GM18870 (cell line): ENCODE results near the gene SLC7A14.

Experiments
- ATAC-seq: cut with Tn5 transposase; IDR thresholded peaks from one replicate; pipeline ENCODE4 v1.9.1; 2021; ENCODE audit warnings: moderate library complexity; ENCODE audit not compliant: unreplicated experiment

The SLC7A14 gene

GRCh38 chr3:170539897-170540296 lies 46.0 kb downstream of the SLC7A14 start:
- ATAC-seq, result no peak

- ATAC-seq, result no peak
These were observed 49.2 kb downstream of the SLC7A14 start for GRCh38 chr3:170536712-170537111.

- no peak for ATAC-seq
These were observed 51.6 kb downstream of the SLC7A14 start for GRCh38 chr3:170534227-170534626.

DNA sequence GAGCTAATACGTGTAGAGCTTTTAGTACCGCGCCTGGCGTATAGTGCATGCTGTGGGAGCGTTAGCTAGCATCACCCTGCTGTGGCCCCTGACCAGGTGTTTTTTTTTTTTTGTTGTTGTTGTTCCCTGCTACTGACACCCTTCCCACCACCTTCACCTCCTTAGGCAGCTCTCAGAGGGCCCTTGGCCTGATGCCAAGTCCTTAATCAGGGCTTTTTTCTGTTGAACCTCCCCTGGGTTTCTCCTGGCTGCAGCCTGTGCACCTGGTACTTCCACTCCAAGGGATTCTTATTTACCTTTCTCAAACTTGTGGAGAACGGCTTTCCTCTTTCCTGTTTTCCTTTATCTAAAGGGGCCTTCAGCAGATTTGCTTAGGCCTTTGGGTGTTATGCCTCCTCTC lies 53.3 kb downstream of the SLC7A14 start:
- no peak for ATAC-seq

- no peak for ATAC-seq
These were observed 54.1 kb downstream of the SLC7A14 start for GRCh38 chr3:170531657-170532335.

DNA sequence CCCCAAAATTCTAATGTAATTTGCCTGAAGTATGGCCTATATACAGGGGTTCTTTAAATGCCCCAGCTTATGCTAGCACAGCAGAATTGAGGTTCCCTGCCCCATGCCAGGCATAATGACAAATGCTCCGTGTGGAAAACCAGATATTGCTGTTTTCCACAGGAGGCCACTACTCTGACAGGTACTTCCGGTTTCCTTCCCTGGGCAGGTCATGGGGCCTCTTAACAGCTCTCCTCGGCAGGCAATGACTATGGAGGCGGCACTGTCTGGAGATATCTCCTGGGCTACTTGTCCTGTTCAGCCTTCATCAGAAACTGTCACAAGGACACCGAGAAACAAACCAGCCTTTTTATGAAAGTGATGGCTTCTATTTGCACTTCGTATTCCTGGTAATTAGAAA lies 54.8 kb downstream of the SLC7A14 start:
- ATAC-seq, result no peak

- no peak for ATAC-seq
These were observed 56.0 kb downstream of the SLC7A14 start for GRCh38 chr3:170529912-170530311.

DNA sequence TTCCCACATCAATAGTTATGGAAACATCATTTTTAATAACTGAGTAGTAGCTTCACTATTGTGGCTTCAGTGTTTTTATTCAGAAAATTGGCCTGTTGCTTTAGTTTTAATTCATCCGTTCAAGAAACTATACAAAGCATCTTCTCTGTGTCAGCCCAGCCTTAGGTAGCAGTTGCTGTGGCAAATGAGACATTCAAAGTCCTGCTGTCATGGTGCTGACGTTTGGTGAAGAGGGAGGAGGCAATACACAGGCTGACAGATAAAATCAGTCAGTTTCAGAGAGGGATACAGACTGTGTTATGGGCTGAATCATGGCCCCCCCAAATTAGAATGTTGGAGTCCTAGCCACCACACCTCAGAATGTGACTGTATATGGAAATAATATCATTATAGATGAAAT lies 56.5 kb downstream of the SLC7A14 start:
- no peak for ATAC-seq

GRCh38 chr3:170528726-170529125 lies 57.1 kb downstream of the SLC7A14 start:
- no peak for ATAC-seq

DNA sequence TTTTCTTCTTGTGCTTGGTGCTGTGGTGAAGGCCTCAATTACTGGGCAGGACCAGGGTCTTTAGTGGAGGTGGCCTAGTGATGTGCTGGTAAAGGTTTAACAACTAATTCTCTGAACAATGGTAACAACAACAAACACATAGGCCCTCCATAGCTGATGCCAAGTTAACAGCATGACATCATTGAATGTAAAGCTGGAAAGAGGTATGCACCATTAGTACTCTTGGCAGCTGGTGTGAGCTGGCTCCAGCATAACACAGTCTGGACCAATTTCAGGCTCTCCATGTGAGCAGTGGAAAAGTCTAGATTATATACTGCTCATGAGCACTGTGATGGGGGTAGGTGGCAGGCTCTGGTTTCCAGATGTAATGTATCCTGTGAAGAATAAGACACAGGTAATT lies 61.8 kb downstream of the SLC7A14 start:
- no peak for ATAC-seq

DNA sequence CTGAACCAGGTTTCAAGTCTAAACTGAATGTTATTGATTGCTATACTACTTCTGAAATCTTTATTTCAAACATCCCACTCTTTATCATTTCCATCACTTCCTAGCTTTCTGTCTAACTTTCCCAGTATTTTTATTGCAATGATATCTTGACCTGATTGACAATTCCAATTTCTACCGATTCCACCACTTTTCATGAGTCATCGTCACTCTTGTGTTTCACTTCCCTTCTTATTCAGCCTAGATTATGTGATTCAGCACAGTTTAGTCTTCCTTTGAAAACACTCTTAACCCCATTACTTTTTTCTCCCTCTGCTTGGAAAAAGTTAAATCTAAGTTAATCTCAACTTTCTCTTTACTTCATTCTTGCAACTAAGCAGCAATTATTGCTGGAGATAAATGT lies 62.6 kb downstream of the SLC7A14 start:
- ATAC-seq, result no peak

DNA sequence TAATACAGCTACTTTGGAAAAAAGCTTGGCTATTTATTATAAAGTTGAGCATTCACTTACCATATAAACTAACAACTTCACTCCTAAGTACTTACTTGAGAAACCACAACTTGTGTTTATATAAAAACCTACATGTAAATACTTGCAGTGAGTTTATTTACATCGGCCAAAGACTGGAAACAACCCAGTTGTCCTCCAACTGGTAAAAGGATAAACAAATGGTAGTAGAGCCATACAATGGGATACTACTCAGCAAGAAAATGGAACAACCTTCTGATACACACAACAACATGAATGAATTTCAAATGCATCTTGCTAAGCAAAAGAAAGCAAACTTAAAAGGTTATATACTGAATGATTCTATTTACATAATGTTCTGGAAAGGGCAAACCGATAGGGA lies 63.7 kb downstream of the SLC7A14 start:
- no peak for ATAC-seq

- no peak for ATAC-seq
These were observed 64.9 kb downstream of the SLC7A14 start for GRCh38 chr3:170520996-170521395.

DNA sequence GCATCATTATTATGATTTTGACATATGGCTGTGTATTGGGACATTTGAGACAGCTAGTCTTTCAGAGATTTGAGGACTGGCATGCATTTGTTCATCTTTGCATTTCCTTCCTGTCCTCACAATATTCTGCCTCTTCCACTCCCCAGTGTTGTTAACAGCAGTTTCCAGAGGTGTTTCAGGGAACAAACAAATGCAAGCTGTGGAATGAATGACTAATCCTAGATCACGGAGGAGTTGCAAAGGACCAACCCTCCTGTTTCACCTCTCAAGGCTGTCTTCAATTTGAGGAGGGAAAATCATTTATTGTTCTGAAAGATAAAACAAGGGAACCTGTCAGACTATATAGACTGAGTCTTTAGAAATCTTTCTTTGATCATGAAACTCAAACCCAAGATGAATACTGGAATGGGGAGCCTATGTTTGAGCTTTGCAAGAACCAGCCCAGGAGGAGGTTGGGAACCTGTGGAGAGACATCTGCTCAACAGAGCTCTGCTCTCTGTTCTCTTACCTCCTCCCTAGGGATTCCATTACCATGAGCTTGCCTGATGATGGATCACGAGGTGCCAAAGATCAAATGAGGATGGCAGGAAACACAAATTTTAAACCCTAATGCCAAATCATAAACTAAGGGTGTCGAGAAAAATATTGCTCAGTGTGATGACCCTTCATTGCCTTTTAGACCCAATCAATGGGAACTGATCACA lies 68.5 kb downstream of the SLC7A14 start:
- ATAC-seq, result no peak

GRCh38 chr3:170513642-170514041 lies 72.2 kb downstream of the SLC7A14 start:
- ATAC-seq, result no peak

DNA sequence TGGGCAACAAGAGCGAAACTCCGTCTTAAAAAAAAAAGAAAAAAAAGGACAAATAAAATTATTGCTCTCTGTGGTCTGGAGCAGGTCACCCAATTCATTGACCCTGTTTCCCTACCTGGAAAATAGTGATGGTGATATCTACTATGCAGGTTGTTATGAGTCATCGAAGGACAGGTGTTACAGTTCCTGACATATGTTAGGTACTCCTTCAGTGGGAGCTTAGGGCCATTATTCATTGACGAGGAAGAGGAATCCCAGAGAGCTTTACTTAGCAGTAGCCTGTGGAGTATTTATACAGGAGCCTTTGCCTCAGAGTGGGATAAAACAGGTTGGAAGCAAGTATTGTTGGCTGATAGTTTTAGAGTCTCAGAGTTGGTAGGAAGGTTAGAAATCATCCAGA lies 74.5 kb downstream of the SLC7A14 start:
- ATAC-seq, result no peak

DNA sequence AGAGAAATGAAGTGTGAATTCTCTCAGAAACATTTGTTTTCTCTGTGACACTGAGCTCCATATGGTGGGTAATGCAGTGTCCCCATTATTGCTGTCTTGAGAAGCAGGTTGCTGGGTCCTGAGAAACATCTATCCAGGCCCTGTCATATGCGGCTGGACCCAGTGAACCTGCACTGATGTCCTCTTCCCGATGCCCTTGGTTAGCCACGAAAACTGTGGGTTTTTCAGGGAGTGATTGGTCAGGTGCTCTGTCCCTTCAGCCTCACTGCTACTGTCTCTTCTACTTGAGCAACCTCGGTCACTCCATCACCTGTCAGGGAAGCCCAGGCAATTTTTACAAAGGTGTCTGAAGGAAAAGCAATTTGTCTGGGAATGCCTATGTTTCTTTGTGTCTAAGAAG lies 77.0 kb downstream of the SLC7A14 start:
- ATAC-seq, result no peak

DNA sequence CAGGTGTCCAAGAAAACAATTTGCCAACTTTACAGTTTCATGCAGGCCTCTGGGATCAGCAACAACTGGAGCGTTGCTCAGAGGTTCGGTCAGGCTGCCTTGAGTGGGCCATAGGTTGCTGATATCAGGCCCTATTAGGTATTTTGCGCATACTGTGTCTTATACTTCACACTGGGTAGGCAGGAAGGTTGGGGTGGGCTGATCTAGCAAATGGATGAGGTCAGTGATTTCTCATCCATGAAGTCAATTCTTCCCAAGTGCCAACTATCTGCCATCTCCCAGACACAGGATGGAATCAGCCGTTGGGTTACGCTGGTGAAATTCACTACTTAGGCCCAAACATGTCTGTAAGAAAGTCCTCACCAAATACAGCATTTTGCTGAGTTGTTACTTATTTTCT lies 77.6 kb downstream of the SLC7A14 start:
- no peak for ATAC-seq

DNA sequence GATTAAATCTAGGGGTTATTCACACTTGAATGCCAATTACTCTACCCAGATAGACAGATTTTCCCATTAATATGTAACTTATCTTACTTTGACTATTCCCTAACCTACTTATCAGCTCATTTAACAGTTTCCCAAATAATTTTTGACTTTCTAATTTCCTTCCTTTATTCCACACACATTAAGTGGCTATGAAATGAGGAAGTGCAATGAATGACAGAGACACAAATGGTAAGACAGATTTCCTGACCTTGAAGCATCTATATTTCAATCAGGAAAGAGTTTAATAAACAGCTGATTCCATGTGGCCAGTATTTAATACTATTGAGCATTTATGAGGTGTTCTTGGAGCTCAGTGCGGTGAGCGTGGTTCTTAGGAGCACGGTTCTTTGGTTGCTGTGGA lies 78.8 kb downstream of the SLC7A14 start:
- ATAC-seq, result no peak

DNA sequence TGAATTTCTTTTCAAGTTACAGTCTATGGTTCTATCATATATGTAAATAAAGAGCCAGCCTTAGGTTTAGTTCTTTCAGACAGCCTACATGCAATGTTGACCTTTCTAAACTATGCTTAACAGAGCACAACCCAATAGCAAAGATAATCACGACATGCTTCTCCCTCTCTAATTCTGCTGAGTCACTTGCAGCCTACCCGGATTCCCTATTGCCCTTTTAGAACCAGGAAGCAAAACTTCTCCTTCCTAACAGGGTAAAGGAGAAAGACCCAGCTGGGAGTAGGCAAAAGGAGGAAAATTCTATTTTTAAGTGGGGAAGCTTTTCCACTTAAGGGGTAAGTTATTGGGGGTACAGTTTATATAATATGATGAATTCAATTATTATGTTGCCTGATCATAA lies 79.3 kb downstream of the SLC7A14 start:
- ATAC-seq, result no peak

- ATAC-seq, result no peak
These were observed 83.6 kb downstream of the SLC7A14 start for GRCh38 chr3:170502297-170502696.

DNA sequence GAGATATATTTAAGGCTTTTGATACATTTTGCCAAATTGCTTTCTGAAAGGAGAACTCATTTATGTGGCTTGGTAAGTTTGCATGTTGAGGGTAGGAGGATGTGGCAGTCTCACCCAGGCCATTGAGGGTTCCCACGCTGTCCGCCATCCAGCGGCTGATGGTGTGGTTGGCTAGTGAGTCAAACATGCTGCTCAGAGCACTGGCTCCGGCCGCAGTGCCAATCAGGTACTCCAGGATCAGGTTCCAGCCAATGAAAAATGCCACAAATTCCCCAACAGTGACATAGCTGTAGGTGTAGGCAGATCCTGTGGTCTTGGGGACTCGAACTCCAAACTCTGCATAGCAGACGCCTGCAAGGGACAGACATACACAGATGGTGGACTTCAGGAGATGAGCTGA lies 84.9 kb downstream of the SLC7A14 start:
- no peak for ATAC-seq

GRCh38 chr3:170500462-170500861 lies 85.4 kb downstream of the SLC7A14 start:
- no peak for ATAC-seq
